ENCODE measurements around the gene MTCH1. TPM values are rescaled to one million over a fixed set of nuclear protein-coding genes. Genes with fewer than 3 reads are reported as not detected.

Gene MTCH1, protein sequence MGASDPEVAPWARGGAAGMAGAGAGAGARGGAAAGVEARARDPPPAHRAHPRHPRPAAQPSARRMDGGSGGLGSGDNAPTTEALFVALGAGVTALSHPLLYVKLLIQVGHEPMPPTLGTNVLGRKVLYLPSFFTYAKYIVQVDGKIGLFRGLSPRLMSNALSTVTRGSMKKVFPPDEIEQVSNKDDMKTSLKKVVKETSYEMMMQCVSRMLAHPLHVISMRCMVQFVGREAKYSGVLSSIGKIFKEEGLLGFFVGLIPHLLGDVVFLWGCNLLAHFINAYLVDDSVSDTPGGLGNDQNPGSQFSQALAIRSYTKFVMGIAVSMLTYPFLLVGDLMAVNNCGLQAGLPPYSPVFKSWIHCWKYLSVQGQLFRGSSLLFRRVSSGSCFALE
- total RNA-seq = 176 and 245 TPM in 2 replicates

DNA sequence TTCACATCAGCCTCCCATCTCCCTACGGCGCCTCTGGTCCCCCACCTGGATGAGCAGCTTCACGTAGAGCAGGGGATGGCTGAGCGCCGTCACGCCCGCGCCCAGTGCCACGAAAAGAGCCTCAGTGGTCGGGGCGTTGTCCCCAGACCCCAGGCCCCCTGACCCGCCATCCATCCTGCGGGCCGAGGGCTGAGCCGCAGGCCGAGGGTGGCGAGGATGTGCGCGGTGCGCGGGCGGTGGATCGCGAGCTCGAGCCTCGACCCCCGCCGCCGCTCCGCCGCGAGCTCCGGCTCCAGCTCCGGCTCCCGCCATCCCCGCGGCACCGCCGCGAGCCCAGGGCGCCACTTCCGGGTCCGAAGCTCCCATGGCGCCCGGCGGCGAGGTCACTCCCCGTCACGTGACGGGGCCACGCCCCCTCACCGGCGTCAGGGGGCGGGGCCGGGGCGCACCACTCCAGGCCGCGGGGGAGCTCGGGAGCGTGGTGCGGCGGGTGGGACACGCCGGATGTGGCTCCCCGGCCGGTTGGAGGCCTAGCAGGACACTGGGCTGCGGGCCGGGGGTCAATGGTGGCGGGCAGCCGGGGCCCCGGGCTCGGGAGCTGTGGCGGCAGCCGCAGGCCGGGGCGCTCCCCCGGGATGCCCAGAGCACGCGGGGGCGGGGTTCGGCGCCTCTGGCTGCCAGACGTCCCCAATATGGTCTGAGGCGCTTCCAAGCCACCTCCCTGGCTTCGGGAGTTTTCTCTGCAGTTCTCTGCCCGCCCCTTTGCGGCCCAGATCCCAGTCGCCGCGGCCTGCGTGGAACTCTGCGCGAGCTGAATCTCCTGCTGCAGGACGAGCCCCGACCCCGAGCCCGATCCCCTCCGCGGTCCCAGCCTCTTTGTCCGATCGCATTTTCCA, at the start of gene MTCH1:
TSS of gene MTCH1 (minus strand) at position 389 of the 896 bp plus-strand sequence. CDS start at position 366, 23 bp downstream.

GRCh38 chr6:37005061-37005810, 19.2 kb upstream of the MTCH1 start, which contains the start of gene FGD2:
FGD2 (plus strand) TSS chr6:37005655; CDS start chr6:37005818, 163 bp downstream.

DNA sequence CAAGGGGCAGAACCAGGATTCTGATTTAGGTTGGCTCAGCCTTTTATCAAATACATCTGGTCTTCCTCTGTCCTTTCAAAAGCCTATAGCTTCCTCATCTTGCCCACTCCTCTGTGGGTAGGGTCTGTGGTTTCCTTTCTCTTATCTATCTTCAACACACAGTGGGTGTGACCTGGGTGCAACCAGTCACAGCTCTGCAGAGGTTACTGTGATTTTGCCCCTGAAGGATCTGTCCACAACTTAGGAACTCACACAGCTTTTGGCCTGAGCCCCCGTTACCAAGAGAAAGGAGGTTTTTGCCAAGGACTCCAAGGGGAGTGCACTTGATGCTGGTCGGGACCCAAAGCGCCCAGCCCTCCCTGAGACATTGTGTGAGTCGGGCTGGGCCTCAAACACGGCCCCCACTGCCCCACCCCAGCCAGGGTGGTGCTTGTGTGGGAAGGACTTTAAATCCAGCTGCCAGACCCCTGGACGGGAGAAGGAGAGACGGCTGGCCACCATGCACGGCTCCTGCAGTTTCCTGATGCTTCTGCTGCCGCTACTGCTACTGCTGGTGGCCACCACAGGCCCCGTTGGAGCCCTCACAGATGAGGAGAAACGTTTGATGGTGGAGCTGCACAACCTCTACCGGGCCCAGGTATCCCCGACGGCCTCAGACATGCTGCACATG, 31.6 kb downstream of the MTCH1 start, which contains the start of gene PI16:
TSS of gene PI16 (plus strand) at position 477 of the 670 bp plus-strand sequence. CDS start at position 500, 23 bp downstream.

Other genes starting within 250 kb of the MTCH1 start
- 5.8 and 18.1 TPM in 2 replicates for gene CPNE5, start 146.8 kb downstream of the MTCH1 start, total RNA-seq
- 16.2 and 24.6 TPM in 2 replicates for gene PPIL1, start 111.4 kb downstream of the MTCH1 start, total RNA-seq
- 19.3 and 32.7 TPM in 2 replicates for gene C6orf89, start 100.2 kb downstream of the MTCH1 start, total RNA-seq
- 0.16 TPM in 1 of 2 replicates, not detected in the other for gene PI16, start 31.5 kb downstream of the MTCH1 start, total RNA-seq
- not detected in 2 replicates for gene FGD2, start 19.5 kb upstream of the MTCH1 start, total RNA-seq
- gene PIM1, start 184.0 kb upstream of the MTCH1 start, total RNA-seq = 1.1 and 3.1 TPM in 2 replicates

All from bladder microvascular endothelial cell (primary cell).